GM19193 (cell line): ENCODE results near the gene HAUS2.

Source experiments
- POLR2A ChIP-seq: IDR thresholded peaks from 4 replicates; pipeline ENCODE4 v1.6.1; 2011; ENCODE audit not compliant: insufficient read depth, insufficient read length; ENCODE audit errors: extremely low read depth

The HAUS2 gene

DNA sequence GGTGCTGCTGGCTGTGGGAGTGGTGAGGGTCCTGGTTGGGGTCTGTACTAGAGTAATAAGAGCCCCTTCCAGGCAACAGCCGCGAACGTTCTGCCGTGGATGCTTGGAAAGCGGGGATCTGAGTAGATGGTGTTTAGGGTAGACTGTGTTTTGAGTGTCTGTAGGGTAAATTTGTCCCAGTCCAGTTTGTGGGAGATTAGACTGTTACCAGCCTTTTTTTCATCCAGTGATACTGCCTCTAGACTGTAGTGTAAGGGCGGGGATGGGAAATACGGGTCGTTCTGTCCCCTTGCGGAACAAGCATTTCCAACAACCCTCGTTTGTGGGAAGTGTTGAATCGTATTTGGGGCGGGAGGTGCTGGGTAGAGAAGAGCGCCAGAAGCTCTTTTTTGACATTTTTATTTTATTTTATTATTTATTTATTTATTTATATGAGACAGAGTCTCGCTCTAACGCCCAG lies 424 bp downstream of the HAUS2 start:
- TF ChIP-seq POLR2A, result no peak

DNA sequence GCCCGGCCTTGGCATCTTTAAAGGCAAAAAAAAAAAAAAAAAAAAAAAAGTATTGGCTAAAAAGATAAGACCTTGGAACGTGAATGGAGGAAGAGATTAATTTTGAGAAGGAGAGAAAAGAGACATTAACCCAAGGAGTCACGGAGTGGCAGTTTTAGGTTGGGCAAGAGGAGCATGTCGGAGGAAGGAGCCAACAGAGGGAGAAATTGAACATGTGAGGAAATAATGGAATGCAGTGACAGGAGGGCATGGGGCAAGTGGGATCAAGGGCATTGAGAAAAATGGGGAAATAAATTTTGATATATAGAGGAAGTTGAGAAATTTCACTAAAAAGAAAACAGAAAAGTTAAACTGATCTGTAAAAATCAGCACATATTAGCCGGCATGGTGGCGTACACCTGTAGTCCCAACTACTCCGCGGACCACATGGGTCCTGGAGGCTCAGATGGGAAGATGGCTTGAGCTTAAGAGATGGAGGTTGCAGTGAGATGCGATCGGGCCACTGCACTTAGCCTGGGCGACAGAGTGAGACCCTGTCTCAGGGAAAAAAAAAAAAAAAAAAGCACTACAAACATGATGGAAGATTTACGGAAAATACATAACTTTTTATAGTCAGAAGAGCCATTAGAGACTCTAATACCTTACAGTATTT lies 1.2 kb downstream of the HAUS2 start:
- TF ChIP-seq POLR2A, result no peak

DNA sequence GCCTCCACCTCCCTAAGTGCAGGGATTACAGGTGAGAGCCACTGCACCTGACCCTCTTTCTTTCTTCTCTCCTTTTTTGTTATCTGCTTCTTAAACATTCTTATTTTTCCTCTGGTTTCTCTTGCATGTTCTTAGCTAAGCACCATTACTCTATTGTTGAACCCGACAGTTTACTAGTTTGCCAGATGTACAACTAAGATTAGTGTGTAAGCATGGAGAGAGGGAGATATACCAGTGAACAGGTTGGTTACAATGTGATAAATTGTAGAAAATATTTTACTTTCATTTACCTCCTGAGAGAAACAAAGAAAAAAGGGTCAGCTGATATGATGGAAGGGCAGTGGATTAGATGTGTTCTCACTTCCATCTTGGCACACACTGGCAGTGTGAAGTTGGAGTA lies 4.9 kb downstream of the HAUS2 start:
- TF ChIP-seq POLR2A, result no peak

DNA sequence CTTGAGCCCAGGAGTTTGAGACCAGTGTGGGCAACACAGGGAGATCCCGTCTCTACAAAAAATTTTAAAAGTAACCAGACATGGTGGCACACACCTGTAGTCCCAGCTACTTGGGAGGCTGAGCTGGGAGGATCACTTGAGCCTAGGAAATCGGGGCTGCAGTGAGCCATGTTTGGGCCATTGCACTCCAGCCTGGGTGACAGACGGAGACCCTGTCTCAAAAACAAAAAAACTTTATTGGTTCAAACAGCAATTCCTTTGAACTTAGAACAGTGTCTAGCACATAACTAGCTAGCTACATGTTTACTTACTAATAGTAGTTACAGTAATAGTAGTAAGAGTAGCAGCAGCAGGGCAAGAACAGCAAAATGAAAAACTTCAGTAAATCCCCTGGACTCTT lies 10.1 kb downstream of the HAUS2 start:
- no peak for TF ChIP-seq POLR2A

DNA sequence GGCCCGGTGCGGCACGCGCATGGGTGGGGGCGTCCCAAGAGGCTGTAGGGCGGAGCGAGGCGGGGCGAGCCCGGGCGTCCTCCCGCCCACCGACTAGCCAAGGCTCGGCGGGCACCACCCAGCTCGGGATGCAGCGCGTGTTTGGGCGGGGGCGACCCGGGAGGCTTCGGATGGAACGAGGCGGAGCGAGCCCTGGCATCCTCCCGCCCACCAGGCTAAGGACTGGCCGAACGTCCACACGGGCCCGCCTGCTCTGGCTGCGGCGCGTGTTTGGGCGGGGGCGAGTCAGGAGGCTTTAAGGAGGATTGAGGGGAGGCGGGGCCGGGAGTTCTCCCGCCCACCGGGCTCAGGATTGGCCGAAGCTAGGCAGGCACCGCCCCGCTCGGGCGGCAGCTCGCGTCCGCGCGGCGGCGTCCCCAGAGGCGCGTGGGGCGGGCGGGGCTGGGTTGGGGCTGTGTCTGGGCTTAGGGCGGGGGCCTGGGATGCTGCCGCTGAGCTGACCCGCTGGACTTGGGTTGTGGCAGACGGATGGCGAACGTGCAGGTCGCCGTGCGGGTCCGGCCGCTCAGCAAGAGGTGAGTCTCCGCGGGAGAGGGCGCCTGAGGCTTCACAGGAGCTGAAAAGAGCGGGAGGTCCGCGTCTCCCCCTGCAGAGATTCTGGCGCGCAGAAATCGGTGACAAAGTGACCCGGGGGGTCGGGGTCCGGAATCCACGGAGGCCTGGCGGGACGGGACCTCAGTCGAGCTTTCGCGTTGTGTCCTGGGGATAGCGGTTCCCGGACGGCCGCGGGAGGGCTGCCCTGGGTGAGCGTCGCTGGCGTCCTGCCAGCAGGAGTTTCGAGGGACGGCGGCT lies 26.8 kb downstream of the HAUS2 start, which contains the start of gene STARD9:
TSS of gene STARD9 (plus strand) at position 419 of the 852 bp plus-strand sequence. CDS start at position 529, 110 bp downstream.
- peak; percentile 71 for TF ChIP-seq POLR2A

DNA sequence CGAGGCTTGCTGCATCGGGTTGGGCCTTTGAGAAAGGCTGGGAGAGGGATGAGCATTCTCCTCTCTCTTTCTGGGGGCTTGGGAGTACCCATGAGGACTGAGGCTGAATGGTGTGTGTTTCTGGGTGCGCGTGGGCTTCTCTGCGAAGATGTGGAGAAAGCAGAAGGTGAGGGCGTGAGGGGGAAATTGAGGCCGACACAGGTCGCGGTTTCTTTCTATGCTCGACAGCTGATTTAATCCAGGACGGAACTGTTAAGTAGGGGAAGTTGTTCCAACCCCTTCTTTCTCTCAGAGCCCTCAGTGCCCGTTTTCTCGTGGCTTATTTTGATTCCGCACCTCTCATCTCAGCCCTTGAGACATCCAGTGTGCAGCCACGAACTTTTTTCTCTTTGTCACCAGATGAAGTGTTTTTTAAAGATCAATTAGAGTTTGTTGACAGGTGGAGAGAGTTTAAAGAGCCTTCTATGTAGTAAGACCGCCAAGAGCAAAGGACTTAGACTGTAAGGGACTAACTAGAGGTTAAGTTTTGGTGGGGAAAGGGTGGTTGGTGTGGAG lies 27.5 kb downstream of the HAUS2 start:
- TF ChIP-seq POLR2A, result no peak

- no peak for TF ChIP-seq POLR2A
Observed at GRCh38 chr15:42576776-42577175, 28.1 kb downstream of the HAUS2 start.

DNA sequence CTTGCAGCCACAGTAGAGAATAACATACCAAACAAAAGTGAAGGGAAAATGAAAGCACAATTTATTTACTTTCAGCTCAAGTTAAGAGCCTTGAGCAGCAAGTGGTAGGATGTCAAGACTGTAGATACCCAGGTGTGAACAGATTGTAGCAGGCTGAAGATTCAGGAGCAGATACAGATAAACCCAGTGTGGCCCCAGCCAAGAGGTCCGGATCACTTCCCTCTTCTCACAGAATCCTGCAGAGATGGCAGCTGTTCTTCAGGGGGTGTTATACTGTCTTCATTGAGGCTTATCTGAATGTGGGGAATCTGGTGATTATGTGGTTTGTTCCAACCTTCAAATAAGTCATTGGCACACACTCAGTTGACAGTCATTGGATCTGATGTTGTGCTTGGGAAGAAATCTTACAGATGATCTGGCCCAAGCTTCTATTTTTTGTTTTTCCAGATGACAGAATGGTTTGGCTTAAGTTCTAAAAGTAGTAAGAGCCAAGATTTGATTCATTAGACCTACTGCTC lies 28.9 kb downstream of the HAUS2 start:
- TF ChIP-seq POLR2A, result no peak

DNA sequence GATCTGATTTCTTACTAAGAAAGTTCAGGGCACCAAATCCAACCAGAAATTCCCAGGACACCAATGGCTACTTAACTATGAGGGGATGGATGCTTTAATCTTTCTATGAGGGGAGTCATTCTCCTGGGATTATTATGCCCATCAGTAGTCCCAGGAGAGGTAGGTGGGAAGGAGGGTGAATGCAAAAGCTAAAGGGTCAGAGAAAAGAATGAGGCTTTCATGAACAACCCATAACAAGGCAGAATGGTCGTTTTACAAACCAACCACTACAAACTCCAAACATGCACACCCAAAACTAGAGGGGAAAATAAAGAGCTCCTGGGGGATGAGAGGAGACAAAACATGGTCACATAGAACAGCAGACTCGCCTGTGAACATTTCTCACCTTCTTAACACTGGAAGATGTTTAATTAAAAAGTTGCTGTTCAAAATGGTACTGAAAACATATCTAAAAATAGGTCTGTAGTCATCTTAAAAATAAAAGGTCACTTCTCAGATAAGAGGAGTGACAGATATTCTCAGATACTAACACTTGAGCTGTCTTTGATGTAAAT lies 30.4 kb downstream of the HAUS2 start:
- no peak for TF ChIP-seq POLR2A

DNA sequence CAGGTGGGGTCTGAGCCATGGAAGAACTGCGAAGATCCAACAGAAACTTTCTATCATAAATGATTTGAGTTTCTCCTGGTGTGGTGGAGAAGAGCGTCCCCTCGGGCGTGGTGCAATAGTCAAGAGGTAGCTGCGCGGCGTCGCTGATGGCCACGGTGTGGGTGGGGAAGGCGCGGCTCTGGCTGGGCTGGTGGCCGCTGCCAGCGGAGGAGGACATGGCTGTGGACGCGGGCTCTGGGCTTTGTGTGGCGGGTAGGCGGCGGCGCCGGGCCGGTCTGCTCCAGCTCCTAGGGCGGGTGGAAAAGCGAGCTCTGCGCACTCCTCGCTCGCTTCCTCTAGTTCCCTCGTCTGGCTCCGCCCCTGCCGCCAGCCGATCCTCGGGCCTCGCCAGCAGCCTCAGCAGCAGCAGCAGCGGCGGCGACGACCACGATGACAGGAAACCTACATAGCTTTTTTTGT lies 32.7 kb downstream of the HAUS2 start:
- TF ChIP-seq POLR2A, result peak; percentile 52

DNA sequence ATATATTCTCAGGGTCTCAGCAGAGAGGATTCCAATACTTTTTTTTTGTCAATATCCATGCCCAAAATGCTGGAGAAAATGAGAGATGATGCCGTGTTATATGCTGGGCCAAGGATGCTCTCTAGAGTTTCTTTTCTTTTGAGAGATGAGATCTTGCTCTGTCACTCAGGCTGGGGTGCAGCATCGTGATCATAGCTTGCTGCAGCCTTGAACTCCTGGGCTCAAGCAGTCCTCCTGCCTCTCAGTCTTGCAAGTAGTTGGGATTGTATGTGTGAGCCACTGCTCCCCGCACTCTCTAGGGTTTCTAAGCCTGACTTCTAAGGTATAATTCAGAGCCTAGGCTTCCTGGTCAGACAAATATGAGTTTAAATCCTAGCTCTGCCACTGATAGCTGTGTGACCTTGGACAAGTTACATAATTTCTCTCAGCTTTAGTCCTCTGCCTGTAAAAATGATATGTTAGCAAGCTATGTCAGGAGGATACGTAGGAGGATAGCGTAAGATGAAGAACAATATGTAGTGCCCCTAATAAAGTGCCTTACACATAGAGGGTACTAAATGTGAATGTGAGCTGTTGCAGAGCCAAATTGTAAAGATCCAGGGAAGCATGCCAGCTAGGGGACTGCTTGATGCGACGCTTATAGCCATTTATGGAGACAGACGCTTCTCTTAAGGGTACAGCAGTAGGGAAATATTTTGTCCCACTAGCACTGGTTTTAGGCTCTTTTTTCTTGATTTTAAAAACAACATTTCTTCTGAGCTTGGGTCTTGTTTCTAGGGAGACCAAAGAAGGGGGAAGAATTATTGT lies 34.1 kb downstream of the HAUS2 start:
- TF ChIP-seq POLR2A, result no peak

- no peak for TF ChIP-seq POLR2A
Observed at GRCh38 chr15:42584031-42584765, 35.6 kb downstream of the HAUS2 start.

DNA sequence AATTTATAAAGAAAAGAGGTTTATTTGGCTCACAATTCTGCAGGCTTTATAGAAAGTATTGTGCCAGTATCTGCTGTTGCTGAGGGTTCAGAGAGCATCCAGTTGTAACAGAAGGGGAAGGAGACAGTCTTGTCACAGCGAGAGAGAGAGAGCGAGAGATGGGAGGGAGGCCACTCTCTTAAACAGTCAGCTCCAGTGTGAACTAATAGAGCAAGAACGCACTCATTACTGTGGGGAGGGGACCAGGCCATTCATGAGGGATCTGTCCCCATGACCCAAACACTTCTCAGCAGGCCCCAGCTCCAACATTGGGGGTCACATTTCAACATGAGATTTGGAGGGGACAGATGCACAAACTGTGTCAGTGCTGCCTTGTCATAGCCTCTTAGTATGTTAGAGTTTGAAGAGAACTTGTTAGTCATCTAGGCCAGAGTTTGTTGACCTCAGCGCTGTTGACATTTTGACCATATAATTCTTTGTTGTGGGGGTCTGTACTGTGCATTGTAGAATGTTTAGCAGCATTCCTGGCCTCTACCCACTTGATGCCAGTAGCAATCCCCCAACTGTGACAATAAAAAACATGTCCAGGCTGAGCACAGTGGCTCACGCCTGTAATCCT lies 42.1 kb downstream of the HAUS2 start:
- no peak for TF ChIP-seq POLR2A
